Measurements from ENCODE around the gene BMPR2. TPM values are rescaled to one million over a fixed set of nuclear protein-coding genes. Genes with fewer than 3 reads are reported as not detected.

Gene BMPR2
- total and polyA plus RNA-seq, 2 donors (not counting 1 experiment from before 2014, with no cell fraction given) = 3.1 to 24.6 TPM

GRCh38 chr2:202387608-202388342, 11.6 kb downstream of the BMPR2 start:
- Histone ChIP-seq H3K79me2 (ENCODE audit: control insufficient read depth, insufficient read depth, low read length) (peaks cover 54% of the 10 kb centered on the region), H4K20me1 (ENCODE audit: control insufficient read depth, insufficient read depth, low read length, poor library complexity, severe bottlenecking) (no peaks in the 10 kb centered on the region), H2AFZ (ENCODE audit: insufficient read depth, low read depth, low read length, poor library complexity, severe bottlenecking) (no peak overlapping the region), H3K4me3 (ENCODE audit: control extremely low read depth in 1 of 5, extremely low read depth in 1 of 5, insufficient read depth in 1 of 5, low read depth in 2 of 5, low read length in 4 of 5) (no peak overlapping the region), H3K4me1 (ENCODE audit: control insufficient read depth in 2 of 2, insufficient read depth in 2 of 2, low read length in 2 of 2) (no peaks in the 10 kb centered on the region), H3K4me2 (replicated peaks; ENCODE audit: low read depth, low read length, poor library complexity, severe bottlenecking) (no peak overlapping the region), H3K36me3 (replicated peaks in 1 of 2; ENCODE audit: control extremely low read depth in 1 of 2, control insufficient read depth in 1 of 2, extremely low read depth in 1 of 2, insufficient read depth in 2 of 2, low read length in 1 of 2) (no peaks in the 10 kb centered on the region), H3K9me3 (ENCODE audit: control extremely low read depth in 1 of 3, control insufficient read depth in 2 of 3, insufficient read depth in 1 of 3, low read length in 2 of 3) (no peaks in the 10 kb centered on the region), H3K27me3 (replicated peaks in 1 of 4; ENCODE audit: control extremely low read depth in 1 of 4, control insufficient read depth in 3 of 4, insufficient read depth in 4 of 4, low read length in 3 of 4) (no peaks in the 10 kb centered on the region), H3K27ac (ENCODE audit: low read length in 2 of 2) (no peak overlapping the region), H3K9ac (ENCODE audit: low read length) (no peak overlapping the region)
- WGBS (ENCODE audit: insufficient coverage) = no CpG with 5 or more reads among the region's 8 CpGs
- H3K27ac Mint-ChIP-seq = no peak overlapping the region
- no peak overlapping the region for H3K4me3 Mint-ChIP-seq
- intact Hi-C loops (cut with micrococcal nuclease) = no loop called here
- TF ChIP-seq EZH2 (IDR thresholded peaks at IDR 0.05; ENCODE audit: borderline replicate concordance, insufficient read depth, low read depth, low read length, poor library complexity, severe bottlenecking) (no peak), CTCF (IDR thresholded peaks at IDR 0.05) (no peak)
- no peaks in the 10 kb centered on the region for H3K9me3 Mint-ChIP-seq (ENCODE audit: insufficient read depth)
- peaks cover 20% of the 10 kb centered on the region for H3K4me1 Mint-ChIP-seq
- ChIA-PET CTCF (no interaction called here), POLR2A (interaction anchor here (1.3 kb wide), 1 partner anchor 10 kb away, joined by 6 read pairs; no protein-coding TSS in a partner anchor)
- DNase-seq (no peak), ATAC-seq (ENCODE audit: low read depth) (no peak)
- H3K27me3 Mint-ChIP-seq = no peaks in the 10 kb centered on the region

- TF ChIP-seq EZH2 (IDR thresholded peaks at IDR 0.05; ENCODE audit: borderline replicate concordance, insufficient read depth, low read depth, low read length, poor library complexity, severe bottlenecking) = no peak
- TF ChIP-seq CTCF (IDR thresholded peaks at IDR 0.05) = no peak
- Mint-ChIP-seq H3K27ac (no peak overlapping the region), H3K4me3 (no peak overlapping the region), H3K9me3 (ENCODE audit: insufficient read depth) (no peaks in the 10 kb centered on the region), H3K27me3 (no peaks in the 10 kb centered on the region), H3K4me1 (no peaks in the 10 kb centered on the region)
- Histone ChIP-seq H3K4me2 (replicated peaks; ENCODE audit: low read depth, low read length, poor library complexity, severe bottlenecking) (no peak overlapping the region), H3K79me2 (ENCODE audit: control insufficient read depth, insufficient read depth, low read length) (peaks cover 22% of the 10 kb centered on the region), H3K9ac (ENCODE audit: low read length) (no peak overlapping the region), H3K27me3 (replicated peaks in 1 of 4; ENCODE audit: control extremely low read depth in 1 of 4, control insufficient read depth in 3 of 4, insufficient read depth in 4 of 4, low read length in 3 of 4) (no peaks in the 10 kb centered on the region), H3K9me3 (ENCODE audit: control extremely low read depth in 1 of 3, control insufficient read depth in 2 of 3, insufficient read depth in 1 of 3, low read length in 2 of 3) (no peaks in the 10 kb centered on the region), H3K4me3 (ENCODE audit: control extremely low read depth in 1 of 5, extremely low read depth in 1 of 5, insufficient read depth in 1 of 5, low read depth in 2 of 5, low read length in 4 of 5) (no peak overlapping the region), H3K4me1 (ENCODE audit: control insufficient read depth in 2 of 2, insufficient read depth in 2 of 2, low read length in 2 of 2) (no peaks in the 10 kb centered on the region), H4K20me1 (ENCODE audit: control insufficient read depth, insufficient read depth, low read length, poor library complexity, severe bottlenecking) (peaks cover 10% of the 10 kb centered on the region), H3K36me3 (replicated peaks in 1 of 2; ENCODE audit: control extremely low read depth in 1 of 2, control insufficient read depth in 1 of 2, extremely low read depth in 1 of 2, insufficient read depth in 2 of 2, low read length in 1 of 2) (no peaks in the 10 kb centered on the region), H3K27ac (ENCODE audit: low read length in 2 of 2) (no peak overlapping the region), H2AFZ (ENCODE audit: insufficient read depth, low read depth, low read length, poor library complexity, severe bottlenecking) (no peak overlapping the region)
- POLR2A ChIA-PET = no interaction called here
- CTCF ChIA-PET = no interaction called here
- intact Hi-C loops (cut with micrococcal nuclease) = no loop called here
- DNase-seq (no peak), ATAC-seq (ENCODE audit: low read depth) (no peak)
These were observed 24.8 kb downstream of the BMPR2 start for GRCh38 chr2:202400941-202401340.
